Measurements from ENCODE around the gene KRT31.
"Not testable (repeated sequence)": the region's sequence is repeated elsewhere in the genome, so short reads cannot be mapped to it uniquely, and the experiment has no call there.

Gene KRT31

DNA sequence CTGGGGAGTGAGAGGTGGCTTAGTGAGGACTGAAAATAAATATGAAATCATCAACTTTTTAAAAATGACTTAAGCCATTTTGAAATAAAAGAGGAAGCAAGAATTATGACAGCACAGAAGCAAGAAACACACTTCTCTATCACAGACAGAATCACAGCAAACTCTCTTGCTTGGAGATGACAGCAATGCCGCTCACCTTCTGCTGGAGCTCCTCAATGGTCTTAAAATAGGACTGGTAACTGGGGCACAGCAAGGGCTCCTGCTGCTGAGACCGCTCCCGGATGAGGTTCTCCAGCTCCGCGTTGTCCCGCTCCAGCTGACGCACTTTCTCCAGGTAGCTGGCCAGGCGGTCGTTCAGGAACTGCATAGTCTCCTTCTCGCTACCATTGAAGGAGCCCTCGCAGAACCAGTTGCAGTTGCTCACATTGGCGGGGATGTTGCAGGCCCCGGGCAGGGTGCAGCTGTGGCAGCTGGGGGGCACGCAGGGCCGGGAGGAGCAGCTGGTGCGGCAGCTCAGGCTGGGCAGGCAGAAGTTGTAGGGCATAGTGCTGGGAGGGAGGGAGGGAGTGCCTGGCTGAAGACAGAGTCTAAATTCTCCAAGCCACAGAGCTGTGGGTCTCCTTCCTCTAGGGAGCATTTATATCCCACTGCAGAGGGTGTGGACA lies at the start of gene KRT31:
TSS of gene KRT31 (minus strand) at position 613 of the 665 bp plus-strand sequence. CDS start at position 544, 69 bp downstream.
- DNase-seq (ENCODE audit: low read depth in 2 of 2) = no peak

DNA sequence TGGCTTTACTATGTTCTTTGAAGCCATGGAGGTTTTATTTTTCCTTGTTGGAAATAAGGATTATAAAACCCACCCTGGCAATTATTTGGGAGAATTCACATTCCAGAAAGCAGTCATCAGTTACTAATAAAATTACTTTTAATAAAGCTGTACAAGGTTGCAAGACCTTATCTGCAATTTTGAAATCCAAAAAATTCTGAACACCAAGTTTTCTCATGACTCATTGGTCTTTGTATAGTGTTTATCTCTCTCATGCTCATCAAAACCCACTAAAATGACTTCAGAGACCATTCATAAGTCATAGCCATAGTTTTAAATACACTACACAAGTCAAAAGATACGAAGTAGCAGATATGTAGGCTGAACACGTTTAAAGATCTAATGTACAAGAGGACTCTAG lies 49.4 kb upstream of the KRT31 start:
- no peak for DNase-seq (ENCODE audit: low read depth in 2 of 2)

DNA sequence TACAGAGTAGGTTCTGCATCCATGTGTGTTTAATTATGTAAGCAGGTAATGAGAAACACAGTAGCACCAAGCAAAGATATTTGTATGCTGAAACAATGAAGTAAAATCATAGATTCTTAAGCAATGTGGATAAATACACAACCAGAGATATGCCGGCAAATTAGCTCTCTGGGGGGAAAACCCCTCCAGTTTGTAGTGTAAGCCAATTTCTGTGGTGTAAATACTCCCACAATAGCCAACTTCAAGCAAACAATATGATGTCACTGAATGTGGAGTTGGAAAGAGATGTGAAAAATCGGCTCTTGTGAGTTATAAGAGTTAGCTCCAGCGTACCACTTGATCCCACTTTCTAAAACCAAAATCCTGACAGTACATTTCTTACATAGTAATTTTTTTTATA lies 47.2 kb upstream of the KRT31 start:
- DNase-seq (ENCODE audit: low read depth in 2 of 2) = no peak

DNA sequence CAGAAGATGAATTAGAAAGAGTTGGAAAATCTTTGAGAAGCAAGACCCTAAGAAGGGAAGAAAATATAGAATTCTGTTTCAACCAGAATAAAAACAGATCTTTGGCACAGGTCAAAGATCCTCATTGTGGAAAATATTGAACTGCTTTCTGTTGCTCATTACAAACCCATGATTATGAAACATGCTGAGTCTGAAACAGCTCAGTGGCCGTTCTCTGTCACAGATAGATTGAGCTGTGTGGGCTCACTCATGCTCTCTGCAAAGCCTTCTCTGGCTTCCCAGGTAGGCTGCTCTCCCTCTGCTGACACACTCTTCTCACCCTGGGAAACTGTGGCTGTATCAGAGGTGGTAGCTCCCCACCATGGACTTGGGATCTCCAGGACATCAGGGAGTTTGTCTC lies 46.8 kb upstream of the KRT31 start:
- no peak for DNase-seq (ENCODE audit: low read depth in 2 of 2)

DNA sequence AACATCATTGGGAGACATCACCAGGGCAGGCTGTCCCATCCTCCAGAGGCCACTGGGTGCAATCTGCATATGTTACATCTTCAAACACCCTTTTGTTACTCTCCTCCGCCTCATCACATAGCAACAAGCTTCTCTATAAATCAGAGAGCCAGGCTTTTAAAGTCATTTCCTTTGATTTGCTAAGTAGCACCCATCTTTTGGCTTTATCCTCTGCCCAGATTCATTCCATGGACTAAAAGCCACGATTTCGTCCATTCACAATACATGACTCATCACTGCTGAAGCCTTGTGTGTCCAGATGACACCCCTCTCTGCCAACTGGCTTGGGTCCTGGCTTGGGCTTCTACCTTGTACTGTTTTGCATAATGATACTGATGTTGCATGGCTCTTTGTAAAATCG lies 45.3 kb upstream of the KRT31 start:
- DNase-seq (ENCODE audit: low read depth in 2 of 2) = no peak

DNA sequence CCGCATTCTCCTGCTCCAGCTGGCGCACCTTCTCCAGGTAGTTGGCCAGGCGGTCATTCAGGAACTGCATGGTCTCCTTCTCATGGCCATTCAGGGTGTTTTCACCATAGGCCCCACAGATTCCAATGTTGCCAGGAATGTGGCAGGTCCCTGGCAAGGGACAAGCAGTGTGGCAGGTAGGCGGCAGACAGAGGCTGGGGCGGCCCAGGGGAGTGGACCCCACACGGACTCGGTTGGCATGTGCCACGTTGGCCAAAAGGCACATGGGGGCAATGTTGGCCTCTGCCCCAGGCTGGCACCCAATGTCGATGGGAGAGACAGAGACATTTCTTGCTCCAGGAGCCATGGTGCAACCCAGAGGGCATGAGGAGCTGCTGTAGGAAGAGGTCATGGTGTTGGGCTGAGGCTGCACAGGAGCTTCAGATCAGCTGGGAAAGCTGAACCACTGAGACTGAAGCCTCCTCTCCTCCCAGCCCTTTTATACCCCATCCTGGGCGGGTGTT lies 43.2 kb upstream of the KRT31 start, which contains the start of gene KRT38:
TSS of gene KRT38 (minus strand) at position 453 of the 503 bp plus-strand sequence. CDS start at position 391, 62 bp downstream.
- DNase-seq (ENCODE audit: low read depth in 2 of 2) = no peak

DNA sequence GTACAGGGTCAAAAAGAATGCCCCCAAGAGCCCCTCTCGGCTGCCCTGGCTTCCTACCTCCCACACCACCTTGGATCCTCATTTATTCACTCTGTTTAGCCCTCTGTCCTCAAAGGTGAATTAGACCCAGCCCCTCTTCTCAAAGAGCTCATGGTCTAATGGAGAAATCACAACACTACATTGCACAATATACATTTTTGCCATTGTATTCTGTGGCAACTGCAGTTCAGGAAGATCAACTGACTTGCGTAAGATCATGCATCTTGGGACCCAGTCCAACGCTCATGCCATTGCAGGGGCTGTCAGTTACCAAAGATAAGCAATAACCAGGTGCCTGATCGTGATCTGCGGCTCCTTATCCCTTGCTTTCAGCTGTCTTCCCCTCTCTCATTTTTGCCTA lies 42.0 kb upstream of the KRT31 start:
- no peak for DNase-seq (ENCODE audit: low read depth in 2 of 2)

DNA sequence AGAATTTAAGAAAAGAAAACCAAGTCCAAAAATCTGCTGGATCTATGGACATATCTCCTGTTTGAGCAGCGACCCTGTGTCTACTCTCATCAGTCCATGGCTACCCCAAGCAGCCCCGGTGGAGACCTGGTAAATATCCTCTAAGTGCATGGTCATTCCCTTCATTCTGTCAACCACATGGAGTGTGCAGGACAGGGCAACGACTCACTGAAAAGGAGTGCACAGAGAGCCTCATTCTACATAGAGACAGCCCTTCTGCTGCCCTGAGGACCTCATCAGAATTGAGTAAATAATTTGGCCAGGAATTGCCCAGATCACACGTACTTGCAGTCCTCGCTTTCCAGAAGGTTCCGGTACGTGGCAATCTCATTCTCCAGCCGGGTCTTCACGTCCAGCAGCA lies 40.4 kb upstream of the KRT31 start:
- no peak for DNase-seq (ENCODE audit: low read depth in 2 of 2)

DNA sequence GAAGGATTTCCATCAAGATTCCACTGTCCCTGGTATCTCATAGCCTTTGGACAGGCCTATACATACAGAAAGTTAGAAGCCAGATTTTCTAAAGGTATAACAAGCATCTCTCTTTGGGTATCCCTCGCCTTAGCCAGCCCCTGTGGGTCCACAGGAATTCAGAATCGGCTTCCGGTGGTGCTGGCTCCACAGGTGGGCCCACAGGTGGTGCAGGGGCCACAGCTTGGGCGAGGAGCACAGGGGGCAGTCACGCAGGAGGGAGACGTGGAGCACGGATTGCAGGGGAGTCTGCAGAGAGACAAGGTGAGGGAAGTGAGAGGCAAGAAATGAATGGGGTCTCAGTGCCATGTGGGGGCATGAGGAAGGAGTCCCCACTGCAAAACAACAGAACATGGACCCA lies 39.8 kb upstream of the KRT31 start:
- no peak for DNase-seq (ENCODE audit: low read depth in 2 of 2)

DNA sequence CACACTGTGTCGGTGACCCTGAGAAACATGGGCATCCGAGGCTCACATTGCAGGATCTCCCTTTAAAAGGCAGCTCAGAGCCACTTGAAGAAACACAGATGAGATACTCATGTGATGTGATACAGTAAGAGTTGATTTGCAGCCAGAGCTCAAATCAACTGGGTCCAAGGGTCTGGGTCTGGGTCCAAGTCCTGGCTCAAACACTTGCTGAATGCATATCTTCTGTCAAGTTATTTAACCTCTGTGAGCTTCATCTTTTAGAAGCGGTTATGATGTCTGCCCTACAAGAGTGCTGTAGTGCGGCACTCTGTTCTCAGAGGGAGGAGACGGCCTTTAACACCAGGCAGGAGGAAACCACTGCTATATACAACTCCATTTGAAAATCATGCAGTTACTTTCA lies 37.0 kb upstream of the KRT31 start:
- DNase-seq (ENCODE audit: low read depth in 2 of 2) = no peak

DNA sequence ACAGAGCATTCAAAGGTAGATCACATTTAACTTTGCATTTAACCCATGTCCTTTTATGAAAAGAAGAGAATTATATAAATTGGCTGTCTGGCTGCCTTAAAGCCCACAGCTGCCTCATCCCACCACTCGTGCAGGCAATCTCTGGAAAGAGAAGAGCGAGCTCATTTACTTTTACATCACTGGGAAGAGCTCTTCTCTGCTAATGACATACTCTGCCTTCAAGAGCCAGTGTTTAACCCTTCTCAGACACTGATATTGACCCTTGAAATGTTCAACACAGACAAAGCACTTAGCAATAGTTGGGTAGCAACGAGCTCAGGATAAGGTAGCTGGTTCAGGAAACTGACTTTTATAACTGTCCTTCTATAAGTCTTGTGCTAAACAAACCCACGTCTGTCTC lies 36.6 kb upstream of the KRT31 start:
- no peak for DNase-seq (ENCODE audit: low read depth in 2 of 2)

DNA sequence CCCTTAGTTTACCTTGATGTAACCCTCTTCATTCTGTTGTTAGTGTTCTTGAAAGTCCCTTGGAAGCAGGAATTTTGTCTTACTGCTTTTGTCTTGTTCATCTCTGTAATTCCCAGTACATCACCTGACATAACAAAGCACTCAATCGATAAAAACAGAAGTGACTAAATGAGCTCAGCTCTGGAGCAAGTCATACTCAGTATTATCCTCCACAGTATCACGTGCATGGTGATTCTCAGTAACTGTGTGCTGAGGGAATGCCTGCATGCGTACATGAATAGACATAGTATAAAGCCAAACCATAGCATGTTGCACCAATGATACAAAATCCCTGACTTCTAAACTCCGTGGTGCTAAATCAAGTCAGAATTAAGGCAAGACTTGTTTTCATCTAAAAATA lies 36.2 kb upstream of the KRT31 start:
- no peak for DNase-seq (ENCODE audit: low read depth in 2 of 2)

DNA sequence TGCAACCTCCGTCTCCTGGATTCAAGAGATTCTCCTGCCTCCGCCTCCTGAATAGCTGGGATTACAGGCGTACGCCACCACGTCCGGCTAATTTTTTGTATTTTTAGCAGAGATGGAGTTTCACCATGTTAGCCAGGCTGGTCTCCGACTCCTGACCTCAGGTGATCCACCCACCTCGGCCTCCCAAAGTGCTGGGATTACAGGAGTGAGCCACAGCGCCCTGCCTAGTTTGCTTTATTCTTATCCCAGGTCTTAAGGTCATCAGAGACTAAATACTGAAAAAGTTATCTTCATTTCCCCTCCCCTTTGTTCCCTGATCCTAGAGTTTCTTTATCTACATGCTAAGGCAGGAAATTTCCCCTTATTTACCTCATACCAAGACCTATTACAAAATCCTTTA lies 33.0 kb upstream of the KRT31 start:
- not testable (repeated sequence) for DNase-seq (ENCODE audit: low read depth in 2 of 2)

DNA sequence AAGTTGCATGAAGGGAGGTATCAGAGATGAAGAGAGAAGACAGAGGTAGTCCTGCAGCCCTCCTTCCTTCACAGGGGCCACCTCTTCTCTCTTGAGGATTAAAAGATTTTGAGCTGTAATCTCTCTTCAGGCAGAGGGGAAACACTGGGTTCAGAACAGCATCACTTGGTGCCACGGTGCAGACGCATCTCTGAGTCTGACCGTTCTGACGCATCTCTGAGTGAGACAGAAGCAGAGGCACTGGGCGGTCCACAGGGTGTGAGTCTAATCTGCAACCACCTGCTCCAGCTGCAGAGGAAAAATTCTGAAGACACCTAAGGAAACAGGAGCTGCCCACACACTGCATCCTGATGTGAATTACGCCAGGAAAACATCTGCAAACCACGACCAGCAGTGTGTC lies 32.3 kb upstream of the KRT31 start:
- DNase-seq (ENCODE audit: low read depth in 2 of 2) = no peak

DNA sequence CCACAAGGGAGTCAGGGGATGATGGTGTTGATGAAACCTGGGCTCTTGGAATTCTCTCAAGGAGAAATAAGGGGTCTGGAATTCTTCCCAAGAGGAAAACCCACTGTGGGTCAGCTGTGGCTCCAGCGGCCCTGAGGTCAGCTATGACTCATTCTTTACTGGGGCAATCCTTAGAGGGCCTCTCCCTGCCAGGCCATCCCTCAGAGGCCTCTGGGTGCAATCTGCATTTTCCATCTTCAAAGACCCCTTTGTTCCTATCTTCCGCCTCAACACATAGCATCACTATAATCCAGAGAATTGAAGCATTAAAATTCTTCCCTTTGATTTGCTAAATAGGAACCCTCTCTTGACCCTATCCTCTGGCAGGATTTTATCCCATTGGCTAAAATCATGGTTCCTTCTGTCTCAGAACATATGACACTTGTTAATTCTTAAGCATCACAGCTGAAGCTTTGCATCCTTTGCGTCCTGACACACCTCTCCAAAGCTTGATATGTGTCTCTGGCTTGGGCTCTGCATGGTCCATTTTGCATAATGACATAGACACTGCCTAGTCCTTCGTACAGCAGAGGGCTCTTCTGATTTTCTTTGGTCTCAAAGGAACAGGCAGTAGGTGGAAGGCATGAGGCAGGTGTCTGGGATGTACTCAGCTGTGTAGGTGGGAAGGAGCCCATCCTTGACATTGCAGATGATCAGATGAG lies 31.3 kb upstream of the KRT31 start:
- no peak for DNase-seq (ENCODE audit: low read depth in 2 of 2)

DNA sequence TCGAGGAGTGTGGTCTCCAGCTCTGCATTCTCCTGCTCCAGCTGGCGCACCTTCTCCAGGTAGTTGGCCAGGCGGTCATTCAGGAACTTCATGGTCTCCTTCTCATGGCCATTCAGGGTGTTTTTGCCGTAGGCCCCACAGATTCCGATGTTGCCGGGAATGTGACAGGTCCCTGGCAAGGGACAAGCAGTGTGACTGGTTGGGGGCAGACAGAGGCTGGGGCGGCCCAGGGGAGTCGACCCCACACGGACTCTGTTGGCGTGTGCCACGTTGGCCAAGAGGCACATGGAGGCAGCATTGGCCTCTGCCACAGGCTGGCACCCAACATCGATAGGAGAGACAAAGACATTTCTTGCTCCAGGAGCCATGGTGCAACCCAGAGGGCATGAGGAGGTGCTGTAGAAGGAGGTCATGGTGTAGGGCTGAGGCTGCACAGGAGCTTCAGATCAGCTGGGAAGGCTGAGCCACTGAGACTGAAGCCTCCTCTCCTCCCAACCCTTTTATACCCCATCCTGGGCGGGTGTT lies 26.8 kb upstream of the KRT31 start, which contains the start of gene KRT37:
TSS of gene KRT37 (minus strand) at position 475 of the 525 bp plus-strand sequence. CDS start at position 413, 62 bp downstream.
- no peak for DNase-seq (ENCODE audit: low read depth in 2 of 2)

DNA sequence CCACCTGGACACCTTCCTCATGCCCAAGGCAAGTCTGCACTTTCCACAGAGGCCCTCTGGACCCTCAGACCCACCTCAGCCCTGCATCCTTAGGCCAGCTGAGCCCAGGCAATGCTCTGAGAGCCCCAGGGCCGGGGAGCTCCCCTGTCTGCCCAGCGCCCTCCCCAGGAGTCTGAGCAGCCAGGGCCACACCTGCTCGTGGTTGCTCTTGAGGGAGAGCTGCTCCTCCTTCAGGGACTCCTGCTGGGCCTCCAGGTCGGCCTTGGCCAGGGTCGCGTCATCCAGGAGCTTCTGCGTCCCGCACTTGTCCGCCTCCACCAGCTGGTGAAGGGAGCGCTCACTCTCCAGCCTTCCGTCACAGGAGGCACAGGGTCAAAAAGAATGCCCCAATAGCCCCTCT lies 25.2 kb upstream of the KRT31 start:
- DNase-seq (ENCODE audit: low read depth in 2 of 2) = not testable (repeated sequence)

DNA sequence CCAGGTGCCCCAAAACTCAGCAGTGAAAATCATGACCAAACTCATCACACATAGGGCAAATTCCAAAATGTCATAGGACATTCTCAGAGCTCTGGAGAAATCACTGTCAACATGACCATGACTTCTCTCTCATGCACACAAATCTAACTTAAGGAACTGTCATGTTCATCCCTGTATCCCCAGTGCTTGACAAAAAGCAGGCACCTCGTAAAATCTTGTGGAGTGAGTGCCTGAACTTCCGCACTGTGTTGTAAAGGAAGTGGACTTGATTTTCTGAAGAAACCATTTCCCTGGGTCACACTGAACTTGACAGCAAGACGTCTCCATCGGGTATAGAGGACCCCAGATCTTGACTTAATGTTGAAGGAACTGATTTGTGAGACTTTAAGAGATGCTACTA lies 24.2 kb upstream of the KRT31 start:
- no peak for DNase-seq (ENCODE audit: low read depth in 2 of 2)

DNA sequence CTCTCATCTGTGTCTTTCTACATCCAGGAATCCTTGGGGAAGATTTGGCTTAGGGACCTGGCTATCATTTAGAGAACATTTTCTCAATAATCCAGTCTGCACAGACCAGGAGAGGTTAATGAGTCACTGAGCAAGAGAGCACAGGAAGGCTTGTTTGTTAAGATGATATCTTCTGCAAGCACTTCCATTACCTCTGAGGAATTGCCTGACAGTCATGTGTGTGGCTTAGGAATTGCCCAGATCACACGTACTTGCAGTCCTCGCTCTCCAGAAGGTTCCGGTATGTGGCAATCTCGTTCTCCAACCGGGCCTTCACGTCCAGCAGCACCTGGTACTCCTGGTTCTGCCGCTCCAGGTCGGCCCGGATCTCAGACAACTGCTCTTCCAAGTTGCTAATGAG lies 23.7 kb upstream of the KRT31 start:
- DNase-seq (ENCODE audit: low read depth in 2 of 2) = no peak

DNA sequence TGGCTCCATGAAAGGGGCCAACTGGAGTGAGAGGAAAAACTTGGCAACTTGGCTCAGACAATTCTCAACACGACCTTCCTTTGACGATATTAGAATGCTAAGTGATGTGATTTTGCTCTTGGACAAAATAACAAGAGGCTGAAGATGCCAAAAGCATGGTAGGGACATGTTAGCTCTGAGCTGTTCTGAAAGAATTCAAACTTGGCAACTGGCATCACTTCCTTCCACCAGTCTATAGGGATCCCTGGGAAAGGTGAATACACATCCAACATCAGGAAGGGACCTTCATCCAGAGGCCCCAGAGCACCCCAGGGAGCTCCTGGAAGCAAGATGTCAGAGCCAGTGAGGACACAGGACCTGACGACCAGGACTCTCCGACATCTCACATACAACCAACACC lies 22.7 kb upstream of the KRT31 start:
- no peak for DNase-seq (ENCODE audit: low read depth in 2 of 2)

DNA sequence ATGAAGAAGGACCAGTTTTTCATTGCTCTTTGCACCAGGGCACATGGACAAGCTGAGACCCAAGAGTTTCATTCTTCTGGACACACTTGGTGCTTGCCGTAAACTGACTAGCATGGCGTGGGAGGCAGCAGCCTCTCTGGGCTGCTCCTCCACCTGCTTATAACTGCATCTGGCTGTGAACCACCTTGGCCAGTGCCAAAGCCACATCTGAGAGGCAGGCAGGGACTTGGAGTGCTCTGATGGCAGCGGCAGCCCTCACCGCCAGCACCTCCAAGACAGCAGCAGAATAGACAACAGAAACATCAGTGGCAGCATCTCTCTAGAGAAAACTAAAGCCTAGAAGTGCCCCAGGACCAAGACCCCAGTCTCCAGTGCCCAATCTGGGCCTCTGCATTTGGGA lies 22.3 kb upstream of the KRT31 start:
- DNase-seq (ENCODE audit: low read depth in 2 of 2) = no peak

DNA sequence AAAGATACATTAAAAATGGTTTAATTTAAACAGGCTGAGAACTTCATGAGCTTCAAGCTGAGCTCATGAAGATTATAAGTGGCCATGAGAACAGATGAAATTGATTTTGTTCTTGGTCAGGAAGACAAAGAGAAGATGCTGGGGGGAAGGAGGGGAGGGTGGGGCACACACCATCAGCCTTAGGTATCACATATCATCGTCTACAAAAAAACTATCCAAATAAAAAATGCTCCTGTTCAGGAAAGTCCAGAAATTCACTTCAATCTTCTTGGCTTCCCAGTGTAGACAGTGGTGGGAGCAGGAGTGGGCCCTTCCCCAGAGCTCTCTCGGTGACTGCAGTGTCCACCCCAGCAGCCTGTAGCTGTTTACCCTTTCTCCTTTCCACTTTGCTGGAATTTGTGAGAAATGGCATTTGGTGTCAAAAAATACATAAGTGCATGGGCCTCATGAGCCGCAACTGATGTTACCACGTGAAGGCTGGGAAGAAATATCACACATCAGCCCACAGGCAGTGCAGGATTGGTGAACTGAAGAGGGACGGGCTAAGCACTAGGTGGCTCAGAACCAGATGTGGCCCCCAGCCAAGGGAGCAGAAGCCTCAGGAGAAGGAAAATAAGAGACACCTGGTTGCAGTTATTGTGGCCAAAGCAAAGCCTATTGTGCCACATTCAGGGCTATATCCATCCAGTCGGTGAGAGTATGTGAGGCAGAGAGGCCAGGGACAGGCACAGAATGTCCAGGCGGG lies 20.9 kb upstream of the KRT31 start:
- DNase-seq (ENCODE audit: low read depth in 2 of 2) = no peak

Data from stimulated activated CD4-positive, alpha-beta T cell treated with anti-CD3 and anti-CD28 coated beads, Interleukin-15, amount 100 ng/mL, for 48 hours (primary cell).